HEK293 (cell line): ENCODE data around the gene NRTN.

ENCODE experiments used
- CTCF ChIA-PET: fragments of 350-600 bp; formaldehyde crosslinking; extraction: SDS; loops from one replicate; lab custom pipeline; 2021; ENCODE audit warnings: antibody characterized with exemption; lab: Yijun Ruan, JAX
- POLR2A ChIA-PET: fragments of 300-600 bp; formaldehyde crosslinking; extraction: SDS; loops from one replicate; lab custom pipeline; 2020; ENCODE audit warnings: antibody characterized with exemption, inconsistent platforms; lab: Yijun Ruan, JAX
- H3K27ac ChIP-seq: fragments of 200-500 bp; sonication (Bioruptor generic); 2 replicates; pipeline ENCODE4 v1.5.1; 2014; ENCODE audit warnings: low read depth, low read length, control low read depth, inconsistent platforms; ENCODE audit errors: extremely low read depth
- H3K36me3 ChIP-seq, 2 experiments: fragments of 200-500 bp in 1 of 2; sonication (Bioruptor generic) in 1 of 2; 1 replicate in 1 of 2; 2 replicates in 1 of 2; pipeline ENCODE4 v1.5.1; 2014 to 2017; ENCODE audit warnings: inconsistent platforms in 2 of 2, low read length in 2 of 2; ENCODE audit not compliant: control insufficient read depth in 2 of 2, insufficient read depth in 1 of 2
- H3K4me1 ChIP-seq: fragments of 200-500 bp; sonication (Bioruptor generic); 2 replicates; pipeline ENCODE4 v1.5.1; 2014; ENCODE audit warnings: mild to moderate bottlenecking, low read length, inconsistent platforms; ENCODE audit not compliant: control insufficient read depth, insufficient read depth
- H3K4me3 ChIP-seq: 2 replicates; pipeline ENCODE4 v1.5.1; 2011; ENCODE audit warnings: low read depth, mild to moderate bottlenecking, control low read depth, low read length, moderate library complexity
- H3K9me3 ChIP-seq: fragments of 200-500 bp; sonication (Bioruptor generic); 2 replicates; pipeline ENCODE4 v1.5.1; 2014; ENCODE audit warnings: low read depth, low read length, inconsistent platforms; ENCODE audit not compliant: control insufficient read depth, insufficient read depth
- PRDM1 ChIP-seq: fragments of 450-650 bp; formaldehyde crosslinking; IDR thresholded peaks from 2 replicates; pipeline ENCODE4; 2016; ENCODE audit warnings: missing biosample characterization, missing genetic modification characterization
- SCRT1 ChIP-seq: fragments of 450-650 bp; formaldehyde crosslinking; IDR thresholded peaks from 2 replicates; pipeline ENCODE4 v1.5.1; 2016; ENCODE audit warnings: missing biosample characterization, missing genetic modification characterization, borderline replicate concordance
- SCRT2 ChIP-seq: fragments of 450-650 bp; formaldehyde crosslinking; IDR thresholded peaks from 2 replicates; pipeline ENCODE4 v1.5.1; 2016; ENCODE audit warnings: missing biosample characterization, missing genetic modification characterization
- SP2 ChIP-seq: fragments of 450-650 bp; formaldehyde crosslinking; IDR thresholded peaks from 2 replicates; pipeline ENCODE4 v1.5.1; 2016; ENCODE audit warnings: missing biosample characterization, missing genetic modification characterization
- ZBTB20 ChIP-seq: fragments of 450-650 bp; formaldehyde crosslinking; IDR thresholded peaks from 2 replicates; pipeline ENCODE4 v1.5.1; 2016; ENCODE audit warnings: missing biosample characterization, missing genetic modification characterization
- ZBTB8A ChIP-seq: fragments of 450-650 bp; formaldehyde crosslinking; IDR thresholded peaks from 2 replicates; pipeline ENCODE4 v1.5.1; 2016; ENCODE audit warnings: missing biosample characterization, missing genetic modification characterization
- ZEB2 ChIP-seq: fragments of 450-650 bp; formaldehyde crosslinking; IDR thresholded peaks from 2 replicates; pipeline ENCODE4 v1.5.1; 2016; ENCODE audit warnings: missing biosample characterization, missing genetic modification characterization
- ZFHX2 ChIP-seq: fragments of 450-650 bp; formaldehyde crosslinking; conservative IDR thresholded peaks from 2 replicates; pipeline ENCODE4 v1.5.1; 2016; ENCODE audit warnings: missing biosample characterization, missing genetic modification characterization
- ZNF2 ChIP-seq: fragments of 450-650 bp; formaldehyde crosslinking; IDR thresholded peaks from 2 replicates; pipeline ENCODE4 v1.5.1; 2016; ENCODE audit warnings: missing biosample characterization, missing genetic modification characterization
- ZNF521 ChIP-seq: fragments of 450-650 bp; formaldehyde crosslinking; IDR thresholded peaks from 2 replicates; pipeline ENCODE4 v1.5.1; 2017; ENCODE audit warnings: missing biosample characterization, mild to moderate bottlenecking, missing genetic modification characterization
- ZNF571 ChIP-seq: fragments of 450-650 bp; formaldehyde crosslinking; IDR thresholded peaks from 2 replicates; pipeline ENCODE4 v1.5.0; 2017; ENCODE audit warnings: missing biosample characterization, missing genetic modification characterization
- ZNF610 ChIP-seq: fragments of 450-650 bp; formaldehyde crosslinking; IDR thresholded peaks from 2 replicates; pipeline ENCODE4 v1.5.1; 2016; ENCODE audit warnings: missing biosample characterization, missing genetic modification characterization, borderline replicate concordance
- ZNF624 ChIP-seq: fragments of 450-650 bp; formaldehyde crosslinking; IDR thresholded peaks from 2 replicates; pipeline ENCODE4 v1.5.1; 2017; ENCODE audit warnings: missing biosample characterization, missing genetic modification characterization
- ZNF776 ChIP-seq: fragments of 450-650 bp; formaldehyde crosslinking; IDR thresholded peaks from 2 replicates; pipeline ENCODE4 v1.5.0; 2017; ENCODE audit warnings: missing biosample characterization, missing genetic modification characterization, borderline replicate concordance
- ZNF830 ChIP-seq: fragments of 450-650 bp; IDR thresholded peaks from 2 replicates; pipeline ENCODE4 v1.5.0; 2018; ENCODE audit warnings: missing biosample characterization, missing genetic modification characterization, low read depth, mild to moderate bottlenecking, moderate library complexity
- ZNF837 ChIP-seq: fragments of 450-650 bp; formaldehyde crosslinking; IDR thresholded peaks from 2 replicates; pipeline ENCODE4 v1.5.1; 2016; ENCODE audit warnings: missing biosample characterization, missing genetic modification characterization
- TF ChIP-seq, protein P1 (sequence below): fragments of 450-650 bp; formaldehyde crosslinking; IDR thresholded peaks from 2 replicates; pipeline ENCODE4 v1.5.1; 2017; ENCODE audit warnings: missing biosample characterization, missing genetic modification characterization
- TF ChIP-seq, protein P2 (sequence below): fragments of 450-650 bp; formaldehyde crosslinking; IDR thresholded peaks from 2 replicates; pipeline ENCODE4 v1.5.1; 2017; ENCODE audit warnings: missing biosample characterization, missing genetic modification characterization

NRTN gene

DNA sequence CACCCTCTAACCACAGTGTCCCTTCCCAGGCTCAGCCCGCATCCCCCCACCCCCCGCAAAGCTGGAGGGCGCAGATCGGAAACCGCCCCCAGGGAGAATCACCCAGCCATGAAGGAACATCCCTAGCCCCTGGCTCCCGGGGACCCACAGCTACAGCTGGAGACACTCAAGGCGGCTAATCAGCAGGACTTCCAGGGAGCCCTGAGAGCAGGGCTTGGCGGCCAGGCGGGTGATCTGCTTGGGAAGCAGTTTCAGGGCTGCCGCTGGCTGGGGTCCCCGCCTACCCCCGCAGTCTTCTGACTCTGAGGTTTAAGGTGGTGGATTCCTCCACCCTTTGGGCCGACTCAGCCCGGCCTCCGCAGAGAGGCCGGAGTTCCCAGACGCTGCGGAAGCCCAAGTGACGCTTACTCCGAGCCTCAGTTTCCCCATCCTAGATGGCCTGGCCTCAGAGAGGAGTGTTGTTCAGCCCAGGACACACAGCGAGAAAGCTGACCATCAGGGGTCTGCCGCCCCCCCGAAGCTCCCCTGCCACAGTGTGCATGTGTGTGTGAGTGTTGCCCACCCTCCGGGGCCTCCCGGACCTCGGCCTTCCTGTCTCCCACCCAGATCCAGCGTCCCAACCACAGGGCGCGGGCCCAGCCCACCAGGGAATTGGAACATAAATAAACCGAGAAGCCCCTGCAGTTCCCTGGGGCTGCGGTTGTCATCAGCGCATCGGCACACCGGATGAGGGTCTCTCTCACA, 24.9 kb downstream of the NRTN start:
- TF ChIP-seq, protein P1, sequence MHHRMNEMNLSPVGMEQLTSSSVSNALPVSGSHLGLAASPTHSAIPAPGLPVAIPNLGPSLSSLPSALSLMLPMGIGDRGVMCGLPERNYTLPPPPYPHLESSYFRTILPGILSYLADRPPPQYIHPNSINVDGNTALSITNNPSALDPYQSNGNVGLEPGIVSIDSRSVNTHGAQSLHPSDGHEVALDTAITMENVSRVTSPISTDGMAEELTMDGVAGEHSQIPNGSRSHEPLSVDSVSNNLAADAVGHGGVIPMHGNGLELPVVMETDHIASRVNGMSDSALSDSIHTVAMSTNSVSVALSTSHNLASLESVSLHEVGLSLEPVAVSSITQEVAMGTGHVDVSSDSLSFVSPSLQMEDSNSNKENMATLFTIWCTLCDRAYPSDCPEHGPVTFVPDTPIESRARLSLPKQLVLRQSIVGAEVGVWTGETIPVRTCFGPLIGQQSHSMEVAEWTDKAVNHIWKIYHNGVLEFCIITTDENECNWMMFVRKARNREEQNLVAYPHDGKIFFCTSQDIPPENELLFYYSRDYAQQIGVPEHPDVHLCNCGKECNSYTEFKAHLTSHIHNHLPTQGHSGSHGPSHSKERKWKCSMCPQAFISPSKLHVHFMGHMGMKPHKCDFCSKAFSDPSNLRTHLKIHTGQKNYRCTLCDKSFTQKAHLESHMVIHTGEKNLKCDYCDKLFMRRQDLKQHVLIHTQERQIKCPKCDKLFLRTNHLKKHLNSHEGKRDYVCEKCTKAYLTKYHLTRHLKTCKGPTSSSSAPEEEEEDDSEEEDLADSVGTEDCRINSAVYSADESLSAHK (tag by site-specific recombination): 0 out of 2 replicates have a peak, but pooled peaks have one; percentile 37
- TF ChIP-seq, protein P2, sequence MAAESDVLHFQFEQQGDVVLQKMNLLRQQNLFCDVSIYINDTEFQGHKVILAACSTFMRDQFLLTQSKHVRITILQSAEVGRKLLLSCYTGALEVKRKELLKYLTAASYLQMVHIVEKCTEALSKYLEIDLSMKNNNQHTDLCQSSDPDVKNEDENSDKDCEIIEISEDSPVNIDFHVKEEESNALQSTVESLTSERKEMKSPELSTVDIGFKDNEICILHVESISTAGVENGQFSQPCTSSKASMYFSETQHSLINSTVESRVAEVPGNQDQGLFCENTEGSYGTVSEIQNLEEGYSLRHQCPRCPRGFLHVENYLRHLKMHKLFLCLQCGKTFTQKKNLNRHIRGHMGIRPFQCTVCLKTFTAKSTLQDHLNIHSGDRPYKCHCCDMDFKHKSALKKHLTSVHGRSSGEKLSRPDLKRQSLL: no peak
- TF ChIP-seq ZFHX2 (tag by site-specific recombination) (0 out of 2 replicates have a peak, but pooled peaks have one; percentile 2), SP2 (tag by site-specific recombination) (0 out of 2 replicates have a peak, but pooled peaks have one; percentile 6), ZBTB8A (tag by site-specific recombination) (0 out of 2 replicates have a peak, but pooled peaks have one; percentile 6)
- peaks cover 6% of the 10 kb centered on the region for H3K4me1 ChIP-seq
- ChIA-PET POLR2A (interaction anchor here (1.0 kb wide), 1 partner anchor 17 kb away, joined by 8 read pairs; no protein-coding TSS in a partner anchor), CTCF (interaction anchor here (0.6 to 3.2 kb wide), 2 partner anchors 26 to 32 kb away, joined by 5 to 27 read pairs; partner anchors contain the start of gene NRTN)
- H3K9me3 ChIP-seq: no peaks in the 10 kb centered on the region
- no peak overlapping the region for H3K4me3 ChIP-seq
- H3K36me3 ChIP-seq: no peaks in the 10 kb centered on the region
- no peak overlapping the region for H3K27ac ChIP-seq

DNA sequence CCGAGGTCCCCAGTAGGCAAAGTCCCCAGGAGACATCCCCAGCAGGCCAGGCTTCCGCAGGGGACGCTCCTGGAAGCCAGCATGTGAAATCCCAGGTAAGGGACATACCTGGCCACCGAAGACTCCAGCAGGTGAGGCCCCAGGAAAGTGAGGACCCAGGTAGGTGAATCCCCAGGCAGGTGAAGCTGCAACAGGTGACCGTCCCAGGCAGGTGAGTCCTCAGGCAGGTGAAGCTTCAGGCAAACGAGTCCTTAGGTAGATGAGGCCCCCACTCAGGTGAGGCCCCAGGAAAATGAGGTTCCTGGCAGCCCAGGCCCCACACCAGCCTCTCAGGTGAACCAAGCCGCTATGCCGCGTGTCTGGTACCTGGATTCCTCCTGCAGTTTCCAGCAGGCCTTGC, 26.3 kb downstream of the NRTN start:
- no peak overlapping the region for H3K27ac ChIP-seq
- H3K4me3 ChIP-seq: no peak overlapping the region
- ChIA-PET CTCF (no interaction called here), POLR2A (no interaction called here)
- peaks cover 6% of the 10 kb centered on the region for H3K4me1 ChIP-seq
- H3K9me3 ChIP-seq: no peaks in the 10 kb centered on the region
- TF ChIP-seq ZNF624 (tag by site-specific recombination): no peak
- TF ChIP-seq SCRT1: peak; percentile 32; the same call in 1 of the 2 replicates
- TF ChIP-seq ZEB2 (tag by site-specific recombination): peak; percentile 70
- TF ChIP-seq SCRT2 (tag by site-specific recombination): peak; percentile 90
- no peaks in the 10 kb centered on the region for H3K36me3 ChIP-seq

DNA sequence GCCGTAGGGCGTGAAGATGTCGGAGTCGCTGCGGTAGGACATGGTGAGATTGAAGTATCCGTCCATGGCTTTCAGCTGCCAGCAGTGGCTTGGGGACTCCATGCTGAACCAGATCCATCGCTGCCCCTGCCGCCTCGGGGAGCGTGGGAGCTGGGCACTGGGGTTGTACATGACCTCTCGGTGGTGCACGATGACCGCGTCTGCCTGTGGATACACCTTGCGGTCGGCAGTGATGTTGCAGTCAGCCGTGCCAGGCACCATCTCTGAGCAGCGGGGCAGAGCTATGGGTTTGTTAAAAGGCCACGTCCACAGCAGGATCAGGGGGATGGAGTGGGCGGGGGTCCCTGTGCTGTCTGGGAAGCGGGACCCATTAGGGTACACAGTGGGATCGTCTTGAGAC, 27.2 kb downstream of the NRTN start:
- TF ChIP-seq ZNF776 (no peak), ZNF2 (tag by site-specific recombination) (no peak), PRDM1 (no peak), ZNF521 (no peak), ZNF571 (no peak), ZNF830 (tag by site-specific recombination) (no peak), ZNF610 (tag by site-specific recombination) (no peak), ZNF837 (tag by site-specific recombination) (no peak), ZBTB20 (no peak)
- Histone ChIP-seq H3K36me3 (no peaks in the 10 kb centered on the region), H3K9me3 (no peaks in the 10 kb centered on the region), H3K27ac (no peak overlapping the region), H3K4me1 (no peaks in the 10 kb centered on the region; the same call in 1 of the 2 replicates), H3K4me3 (no peak overlapping the region)
- CTCF ChIA-PET: interaction anchor here (0.6 to 0.7 kb wide), 3 partner anchors 61 to 209 kb away, joined by 3 read pairs; partner anchors contain the start of genes SAFB and SAFB2
- POLR2A ChIA-PET: interaction anchor here (0.5 kb wide), 1 partner anchor 36 kb away, joined by 3 read pairs; no protein-coding TSS in a partner anchor
